Natural killer cell (primary cell): ENCODE measurements around the gene GREB1. TPM values are rescaled to one million over a fixed set of nuclear protein-coding genes. Genes with fewer than 3 reads are reported as not detected.

Source experiments
- ATAC-seq, 3 donors: fragments of 150-1000 bp in 2 of 3; fragments of 200-7000 bp in 1 of 3; cut with Tn5 transposase; 1 replicate in 1 of 3; 2 replicates in 2 of 3; pipeline ENCODE4 v1.10.0; 2021; ENCODE audit warnings: mild to moderate bottlenecking in 2 of 3, moderate library complexity in 2 of 3
- DNase-seq, 2 donors: peaks; one replicate each; pipeline versions ENCODE4 v3.0.0 to v3.0.0-alpha.2; 2013 to 2021; ENCODE audit warnings: mixed read lengths in 1 of 2
- H3K27ac ChIP-seq: one replicate; pipeline ENCODE4 v1.5.1; 2013; ENCODE audit warnings: mild to moderate bottlenecking, low read length
- H3K27me3 ChIP-seq: one replicate; pipeline ENCODE4 v1.6.1; 2013; ENCODE audit warnings: low read length; ENCODE audit not compliant: control insufficient read depth, insufficient read depth
- H3K36me3 ChIP-seq: one replicate; pipeline ENCODE4 v1.6.1; 2013; ENCODE audit warnings: low read length; ENCODE audit not compliant: control insufficient read depth, insufficient read depth
- H3K4me1 ChIP-seq: one replicate; pipeline ENCODE4 v1.6.1; 2013; ENCODE audit warnings: low read length; ENCODE audit not compliant: control insufficient read depth, insufficient read depth
- H3K4me3 ChIP-seq: one replicate; pipeline ENCODE4 v1.5.1; 2013; ENCODE audit warnings: low read length
- H3K9me3 ChIP-seq: one replicate; pipeline ENCODE4 v1.6.1; 2013; ENCODE audit warnings: low read length; ENCODE audit not compliant: control insufficient read depth, insufficient read depth
- H3K27ac Mint-ChIP-seq, 2 donors: one replicate each; pipeline ENCODE4 v1.8.0; 2022; ENCODE audit warnings: mild to moderate bottlenecking in 2 of 2, mixed read lengths in 2 of 2, moderate library complexity in 1 of 2
- H3K27me3 Mint-ChIP-seq, 2 donors: one replicate each; pipeline ENCODE4 v1.8.0; 2022; ENCODE audit warnings: low read depth in 2 of 2, mixed read lengths in 2 of 2
- H3K36me3 Mint-ChIP-seq: one replicate; pipeline ENCODE4 v1.8.0; 2022; ENCODE audit warnings: mixed read lengths
- H3K4me1 Mint-ChIP-seq, 2 donors: one replicate each; pipeline ENCODE4 v1.8.0; 2022; ENCODE audit warnings: mixed read lengths in 2 of 2
- H3K4me3 Mint-ChIP-seq: one replicate; pipeline ENCODE4 v1.8.0; 2022; ENCODE audit warnings: mild to moderate bottlenecking, moderate library complexity, mixed read lengths
- H3K9me3 Mint-ChIP-seq, 2 donors: one replicate each; pipeline ENCODE4 v1.8.0; 2022; ENCODE audit warnings: mixed read lengths in 2 of 2
- CTCF ChIP-seq: fragments of 200-600 bp; IDR thresholded peaks from one replicate; pipeline ENCODE4 v1.8.0; 2022; ENCODE audit warnings: antibody characterized with exemption
- WGBS: methylation state at CpG from one replicate; pipeline ENCODE4 v1.1.7; 2013; ENCODE audit warnings: missing lambda C conversion rate; ENCODE audit not compliant: insufficient coverage; 5-methylcytosine and 5-hydroxymethylcytosine counted together
- intact Hi-C: fragments of 100-400 bp; cut with micrococcal nuclease; formaldehyde crosslinking; loops from one replicate; pipeline ENCODE4 v1.14.2; 2022
- total RNA-seq, 4 donors: library from RNA; stranded (reverse); fragments of 120-200 nt in 1 of 4; gene quantifications; one replicate each; pipeline versions ENCODE4 v1.2.3 to v1.2.4, GENCODE V29; 2013 to 2022

Gene GREB1
- total RNA-seq, 3 donors from 2014 or later (not counting 1 experiment from before 2014, with no cell fraction given), result 0.85 to 2.5 (median 2.4) TPM

DNA sequence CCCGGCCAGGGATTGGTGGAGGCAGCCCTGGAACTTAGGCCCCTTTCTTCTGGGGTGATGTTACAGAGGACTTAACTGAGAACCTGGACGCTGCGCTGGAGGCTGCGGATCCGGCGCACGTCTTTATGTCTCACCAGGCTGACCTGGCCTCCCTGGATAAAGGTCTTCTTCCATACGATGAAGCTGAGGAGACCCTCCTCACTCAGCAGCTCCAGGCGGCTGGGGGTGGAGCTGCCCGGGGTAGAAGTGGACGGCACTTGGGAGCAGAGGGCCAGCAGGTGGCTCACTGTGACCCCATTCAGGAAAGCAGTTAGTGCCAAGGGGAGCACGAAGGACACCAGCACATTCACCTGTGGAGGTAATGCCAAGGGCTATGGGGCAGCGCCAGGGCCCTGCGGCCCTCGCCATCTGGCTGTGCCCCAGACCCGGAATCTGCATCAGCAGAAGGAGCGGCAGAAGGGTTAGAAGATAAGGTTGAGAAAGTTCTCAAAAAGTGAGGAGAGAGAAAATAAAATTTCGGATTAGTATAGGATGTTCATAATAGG is 128.1 kb downstream of the GREB1 start:
- TF ChIP-seq CTCF, result no peak
- no peak overlapping the region for H3K4me3 ChIP-seq
- no peaks in the 10 kb centered on the region for H3K36me3 Mint-ChIP-seq
- no peak overlapping the region for H3K27ac Mint-ChIP-seq
- no peak overlapping the region for H3K27ac ChIP-seq
- no peaks in the 10 kb centered on the region for H3K36me3 ChIP-seq
- no peaks in the 10 kb centered on the region for H3K27me3 ChIP-seq
- H3K9me3 Mint-ChIP-seq, result peaks cover 0 to 4% of the 10 kb centered on the region in 2 donors
- ATAC-seq (no peak), DNase-seq (no peak)
- 89% methylated on average over 18 of the region's 18 CpGs for WGBS
- H3K4me3 Mint-ChIP-seq, result no peak overlapping the region
- no peaks in the 10 kb centered on the region for H3K4me1 Mint-ChIP-seq
- peaks cover 13 to 34% of the 10 kb centered on the region in 2 donors for H3K27me3 Mint-ChIP-seq
- peaks cover 3% of the 10 kb centered on the region for H3K9me3 ChIP-seq
- H3K4me1 ChIP-seq, result no peaks in the 10 kb centered on the region
- intact Hi-C loops, result no loop called here

GRCh38 chr2:11662882-11663281 is 129.0 kb downstream of the GREB1 start:
- no peaks in the 10 kb centered on the region for H3K36me3 ChIP-seq
- no peaks in the 10 kb centered on the region for H3K27me3 ChIP-seq
- no peaks in the 10 kb centered on the region for H3K4me1 Mint-ChIP-seq

DNA sequence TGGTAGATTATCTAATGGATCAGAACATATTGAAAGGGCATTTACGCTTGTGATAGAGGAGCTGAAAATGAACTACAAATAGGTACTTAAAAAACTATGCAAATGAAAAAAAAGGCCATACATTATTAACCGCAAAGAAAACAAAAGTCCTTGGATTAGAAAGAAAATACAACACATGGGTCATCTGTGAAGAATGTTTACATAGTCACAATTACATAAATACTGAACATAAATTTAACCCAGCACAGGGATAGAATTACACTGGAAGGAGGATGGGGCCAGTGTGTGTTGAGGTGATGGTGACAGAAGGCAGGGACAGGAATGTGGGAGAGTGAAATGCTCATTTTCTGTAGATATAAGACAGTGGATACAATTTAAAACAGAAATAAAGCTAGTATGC is 129.6 kb downstream of the GREB1 start:
- Mint-ChIP-seq H3K36me3 (no peaks in the 10 kb centered on the region), H3K27ac (no peak overlapping the region), H3K9me3 (peaks cover 0 to 4% of the 10 kb centered on the region in 2 donors), H3K4me3 (no peak overlapping the region), H3K4me1 (peaks cover 0 to under 1% of the 10 kb centered on the region in 2 donors), H3K27me3 (peaks cover 17 to 47% of the 10 kb centered on the region in 2 donors)
- no CpG with 5 or more reads among the region's 2 CpGs for WGBS
- no peak for DNase-seq
- no peak for TF ChIP-seq CTCF
- no peak for ATAC-seq
- Histone ChIP-seq H3K27me3 (no peaks in the 10 kb centered on the region), H3K27ac (no peak overlapping the region), H3K36me3 (no peaks in the 10 kb centered on the region), H3K4me1 (no peaks in the 10 kb centered on the region), H3K9me3 (peaks cover 3% of the 10 kb centered on the region), H3K4me3 (no peak overlapping the region)
- intact Hi-C loops, result no loop called here

More at GRCh38 chr2:11662882-11663281, 129.0 kb downstream of the GREB1 start:
- peaks cover 16 to 42% of the 10 kb centered on the region in 2 donors for H3K27me3 Mint-ChIP-seq
- Histone ChIP-seq H3K9me3 (peaks cover 3% of the 10 kb centered on the region), H3K4me1 (no peaks in the 10 kb centered on the region), H3K27ac (no peak overlapping the region), H3K4me3 (no peak overlapping the region)
- DNase-seq (no peak), ATAC-seq (no peak)
- H3K4me3 Mint-ChIP-seq, result no peak overlapping the region
- H3K36me3 Mint-ChIP-seq, result no peaks in the 10 kb centered on the region
- peaks cover 0 to 4% of the 10 kb centered on the region in 2 donors for H3K9me3 Mint-ChIP-seq
- no peak for TF ChIP-seq CTCF
- intact Hi-C loops, result no loop called here
- H3K27ac Mint-ChIP-seq, result no peak overlapping the region

GRCh38 chr2:11665028-11665427 is 131.2 kb downstream of the GREB1 start:
- no peak for TF ChIP-seq CTCF
- H3K4me3 Mint-ChIP-seq, result no peak overlapping the region
- peaks cover 3% of the 10 kb centered on the region for H3K27me3 ChIP-seq
- no peak overlapping the region for H3K4me3 ChIP-seq
- peaks cover 25 to 53% of the 10 kb centered on the region in 2 donors for H3K27me3 Mint-ChIP-seq
- H3K4me1 Mint-ChIP-seq, result peaks cover 0 to 5% of the 10 kb centered on the region in 2 donors
- H3K27ac Mint-ChIP-seq, result no peak overlapping the region
- no peak overlapping the region for H3K27ac ChIP-seq
- intact Hi-C loops, result no loop called here
- WGBS, result 88% methylated on average over 11 of the region's 11 CpGs
- peaks cover 0 to 4% of the 10 kb centered on the region in 2 donors for H3K9me3 Mint-ChIP-seq
- ATAC-seq (no peak), DNase-seq (no peak)
- H3K4me1 ChIP-seq, result no peaks in the 10 kb centered on the region
- H3K36me3 ChIP-seq, result no peaks in the 10 kb centered on the region
- H3K36me3 Mint-ChIP-seq, result no peaks in the 10 kb centered on the region
- peaks cover 3% of the 10 kb centered on the region for H3K9me3 ChIP-seq
